Measurements from ENCODE around the gene HDGFL2. TPM values are rescaled to one million over a fixed set of nuclear protein-coding genes. Genes with fewer than 3 reads are reported as not detected.

The HDGFL2 gene
- total RNA-seq, 1 experiment from 2014 or later = 75.2 TPM

DNA sequence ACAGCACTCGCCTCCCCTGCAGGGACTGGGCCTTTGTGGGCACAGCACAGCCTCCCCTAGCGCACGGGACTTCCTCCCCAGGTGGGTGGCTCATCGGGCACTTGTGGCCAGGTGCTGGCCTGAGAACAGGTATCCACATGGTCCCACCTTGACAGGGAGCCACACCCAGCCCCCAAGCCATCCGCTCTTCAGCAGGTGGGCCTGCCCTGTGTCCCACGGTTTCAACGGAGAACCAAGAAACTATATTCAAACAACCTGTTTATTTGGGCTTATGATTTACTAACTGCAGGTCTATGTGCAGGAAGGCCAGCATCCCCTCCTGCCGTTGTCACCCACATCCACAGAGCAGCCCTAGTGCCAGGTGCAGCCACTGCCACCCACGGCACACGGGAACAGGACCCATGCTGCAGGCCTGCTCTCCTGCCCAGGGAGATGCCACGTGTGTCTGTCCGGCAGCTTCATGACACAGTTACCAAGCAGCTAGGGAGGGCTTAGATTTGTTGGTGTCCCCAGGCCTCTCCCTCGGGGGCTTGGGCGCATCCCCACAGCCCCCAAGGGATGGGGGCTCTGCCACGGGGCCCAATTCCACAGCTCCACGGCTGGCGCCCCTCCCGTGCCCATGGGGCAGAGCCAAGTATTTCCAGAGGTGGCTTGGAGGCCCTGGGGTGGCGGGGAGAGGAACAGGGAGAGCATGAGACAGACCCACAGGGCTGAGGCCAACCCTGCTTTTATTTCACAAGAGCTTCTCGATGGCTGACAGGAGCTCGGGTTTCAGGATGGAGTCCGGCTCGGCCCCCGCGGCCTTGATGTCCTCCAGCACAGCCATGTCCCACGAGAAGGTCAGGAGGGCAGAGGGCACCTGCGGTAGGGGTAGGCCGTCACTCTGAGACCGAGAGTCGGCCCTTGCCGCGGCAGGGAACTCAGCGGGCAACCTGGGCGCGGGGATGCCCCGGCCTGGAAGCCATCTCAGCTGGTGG lies 27.0 kb upstream of the HDGFL2 start:
- H3K9ac ChIP-seq (ENCODE audit: low read length) = no peak overlapping the region
- no peak overlapping the region for H3K4me2 ChIP-seq (ENCODE audit: low read length)
- H3K4me3 ChIP-seq (replicated peaks in 1 of 2; ENCODE audit: low read depth in 1 of 2, low read length in 2 of 2) = no peak overlapping the region
- no peaks in the 10 kb centered on the region for H3K4me1 ChIP-seq (ENCODE audit: control insufficient read depth in 1 of 2, insufficient read depth in 2 of 2, low read length in 2 of 2)
- TF ChIP-seq CEBPB (IDR thresholded peaks at IDR 0.05; ENCODE audit: low read depth) = no peak
- TF ChIP-seq, protein P1, sequence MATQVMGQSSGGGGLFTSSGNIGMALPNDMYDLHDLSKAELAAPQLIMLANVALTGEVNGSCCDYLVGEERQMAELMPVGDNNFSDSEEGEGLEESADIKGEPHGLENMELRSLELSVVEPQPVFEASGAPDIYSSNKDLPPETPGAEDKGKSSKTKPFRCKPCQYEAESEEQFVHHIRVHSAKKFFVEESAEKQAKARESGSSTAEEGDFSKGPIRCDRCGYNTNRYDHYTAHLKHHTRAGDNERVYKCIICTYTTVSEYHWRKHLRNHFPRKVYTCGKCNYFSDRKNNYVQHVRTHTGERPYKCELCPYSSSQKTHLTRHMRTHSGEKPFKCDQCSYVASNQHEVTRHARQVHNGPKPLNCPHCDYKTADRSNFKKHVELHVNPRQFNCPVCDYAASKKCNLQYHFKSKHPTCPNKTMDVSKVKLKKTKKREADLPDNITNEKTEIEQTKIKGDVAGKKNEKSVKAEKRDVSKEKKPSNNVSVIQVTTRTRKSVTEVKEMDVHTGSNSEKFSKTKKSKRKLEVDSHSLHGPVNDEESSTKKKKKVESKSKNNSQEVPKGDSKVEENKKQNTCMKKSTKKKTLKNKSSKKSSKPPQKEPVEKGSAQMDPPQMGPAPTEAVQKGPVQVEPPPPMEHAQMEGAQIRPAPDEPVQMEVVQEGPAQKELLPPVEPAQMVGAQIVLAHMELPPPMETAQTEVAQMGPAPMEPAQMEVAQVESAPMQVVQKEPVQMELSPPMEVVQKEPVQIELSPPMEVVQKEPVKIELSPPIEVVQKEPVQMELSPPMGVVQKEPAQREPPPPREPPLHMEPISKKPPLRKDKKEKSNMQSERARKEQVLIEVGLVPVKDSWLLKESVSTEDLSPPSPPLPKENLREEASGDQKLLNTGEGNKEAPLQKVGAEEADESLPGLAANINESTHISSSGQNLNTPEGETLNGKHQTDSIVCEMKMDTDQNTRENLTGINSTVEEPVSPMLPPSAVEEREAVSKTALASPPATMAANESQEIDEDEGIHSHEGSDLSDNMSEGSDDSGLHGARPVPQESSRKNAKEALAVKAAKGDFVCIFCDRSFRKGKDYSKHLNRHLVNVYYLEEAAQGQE (IDR thresholded peaks at IDR 0.05; ENCODE audit: low read depth) = no peak
- TF ChIP-seq FOSL1 (IDR thresholded peaks at IDR 0.05; ENCODE audit: low read depth) = no peak
- no peak for TF ChIP-seq JUND (IDR thresholded peaks at IDR 0.05)
- TF ChIP-seq ZFX (IDR thresholded peaks at IDR 0.05) = no peak
- TF ChIP-seq, protein P2, sequence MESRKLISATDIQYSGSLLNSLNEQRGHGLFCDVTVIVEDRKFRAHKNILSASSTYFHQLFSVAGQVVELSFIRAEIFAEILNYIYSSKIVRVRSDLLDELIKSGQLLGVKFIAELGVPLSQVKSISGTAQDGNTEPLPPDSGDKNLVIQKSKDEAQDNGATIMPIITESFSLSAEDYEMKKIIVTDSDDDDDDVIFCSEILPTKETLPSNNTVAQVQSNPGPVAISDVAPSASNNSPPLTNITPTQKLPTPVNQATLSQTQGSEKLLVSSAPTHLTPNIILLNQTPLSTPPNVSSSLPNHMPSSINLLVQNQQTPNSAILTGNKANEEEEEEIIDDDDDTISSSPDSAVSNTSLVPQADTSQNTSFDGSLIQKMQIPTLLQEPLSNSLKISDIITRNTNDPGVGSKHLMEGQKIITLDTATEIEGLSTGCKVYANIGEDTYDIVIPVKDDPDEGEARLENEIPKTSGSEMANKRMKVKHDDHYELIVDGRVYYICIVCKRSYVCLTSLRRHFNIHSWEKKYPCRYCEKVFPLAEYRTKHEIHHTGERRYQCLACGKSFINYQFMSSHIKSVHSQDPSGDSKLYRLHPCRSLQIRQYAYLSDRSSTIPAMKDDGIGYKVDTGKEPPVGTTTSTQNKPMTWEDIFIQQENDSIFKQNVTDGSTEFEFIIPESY (IDR thresholded peaks at IDR 0.05; ENCODE audit: extremely low read depth, insufficient replicate concordance, low read length) = no peak
- no peak for TF ChIP-seq ZNF274 (IDR thresholded peaks at IDR 0.05; ENCODE audit: low read depth, low read length)
- TF ChIP-seq POLR2A (IDR thresholded peaks at IDR 0.05; ENCODE audit: borderline replicate concordance, extremely low read depth, insufficient read depth, insufficient read length) = no peak
- no peak for TF ChIP-seq TCF7L2 (IDR thresholded peaks at IDR 0.05; ENCODE audit: borderline replicate concordance, extremely low read depth, insufficient read depth, insufficient read length)
- TF ChIP-seq ELF1 (IDR thresholded peaks at IDR 0.05; ENCODE audit: borderline replicate concordance, low read depth) = no peak
- TF ChIP-seq EZH2 (IDR thresholded peaks at IDR 0.05) = no peak
- no peak for TF ChIP-seq POLR2AphosphoS5 (IDR thresholded peaks at IDR 0.05; ENCODE audit: low read depth, low read length)
- TF ChIP-seq EGR1 (IDR thresholded peaks at IDR 0.05; ENCODE audit: low read depth) = no peak
- TF ChIP-seq, protein P3, sequence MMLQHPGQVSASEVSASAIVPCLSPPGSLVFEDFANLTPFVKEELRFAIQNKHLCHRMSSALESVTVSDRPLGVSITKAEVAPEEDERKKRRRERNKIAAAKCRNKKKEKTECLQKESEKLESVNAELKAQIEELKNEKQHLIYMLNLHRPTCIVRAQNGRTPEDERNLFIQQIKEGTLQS (IDR thresholded peaks at IDR 0.05) = no peak
- no peak for TF ChIP-seq RAD21 (IDR thresholded peaks at IDR 0.05; ENCODE audit: low read depth)
- no peak for TF ChIP-seq SRF (IDR thresholded peaks at IDR 0.05; ENCODE audit: low read depth)
- TF ChIP-seq YY1 (IDR thresholded peaks at IDR 0.05; ENCODE audit: extremely low read depth, insufficient replicate concordance, low read depth, low read length) = no peak
- TF ChIP-seq SIN3A (IDR thresholded peaks at IDR 0.05; ENCODE audit: low read depth) = no peak
- TF ChIP-seq, protein P4, sequence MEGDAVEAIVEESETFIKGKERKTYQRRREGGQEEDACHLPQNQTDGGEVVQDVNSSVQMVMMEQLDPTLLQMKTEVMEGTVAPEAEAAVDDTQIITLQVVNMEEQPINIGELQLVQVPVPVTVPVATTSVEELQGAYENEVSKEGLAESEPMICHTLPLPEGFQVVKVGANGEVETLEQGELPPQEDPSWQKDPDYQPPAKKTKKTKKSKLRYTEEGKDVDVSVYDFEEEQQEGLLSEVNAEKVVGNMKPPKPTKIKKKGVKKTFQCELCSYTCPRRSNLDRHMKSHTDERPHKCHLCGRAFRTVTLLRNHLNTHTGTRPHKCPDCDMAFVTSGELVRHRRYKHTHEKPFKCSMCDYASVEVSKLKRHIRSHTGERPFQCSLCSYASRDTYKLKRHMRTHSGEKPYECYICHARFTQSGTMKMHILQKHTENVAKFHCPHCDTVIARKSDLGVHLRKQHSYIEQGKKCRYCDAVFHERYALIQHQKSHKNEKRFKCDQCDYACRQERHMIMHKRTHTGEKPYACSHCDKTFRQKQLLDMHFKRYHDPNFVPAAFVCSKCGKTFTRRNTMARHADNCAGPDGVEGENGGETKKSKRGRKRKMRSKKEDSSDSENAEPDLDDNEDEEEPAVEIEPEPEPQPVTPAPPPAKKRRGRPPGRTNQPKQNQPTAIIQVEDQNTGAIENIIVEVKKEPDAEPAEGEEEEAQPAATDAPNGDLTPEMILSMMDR (IDR thresholded peaks at IDR 0.05 in 2 of 3, conservative IDR thresholded peaks at IDR 0.05 in 1 of 3; ENCODE audit: borderline replicate concordance in 1 of 3, insufficient read depth in 1 of 3, low read depth in 2 of 3, low read length in 2 of 3) = no peak
- DNase-seq (ENCODE audit: low read depth, low spot score) (no peak), ATAC-seq (0 out of 2 replicates have a peak, but pooled peaks have one; percentile 8)
- no peaks in the 10 kb centered on the region for H3K9me3 ChIP-seq (ENCODE audit: control insufficient read depth in 1 of 2, insufficient read depth in 1 of 2, low read depth in 1 of 2, low read length in 2 of 2)
- TSS peak; percentile 74 for BruUV-seq (replicated peaks)
- intact Hi-C loops (cut with micrococcal nuclease) = no loop called here
- H4K20me1 ChIP-seq (ENCODE audit: insufficient read depth) = no peaks in the 10 kb centered on the region
- H3K9me2 ChIP-seq (ENCODE audit: insufficient read depth) = no peaks in the 10 kb centered on the region
- ChIA-PET RAD21 (ENCODE audit: low non-redundant PET in 1 of 2, low total read pairs in 2 of 2, uncharacterized antibody in 2 of 2, unreplicated experiment in 2 of 2) (no interaction called here), POLR2A (no interaction called here), CTCF (no interaction called here)
- no peaks in the 10 kb centered on the region for H3K27me3 ChIP-seq (ENCODE audit: insufficient read depth, low read length)
- peaks cover 6 to 22% of the 10 kb centered on the region in 2 experiments for H3K36me3 ChIP-seq (ENCODE audit: control insufficient read depth in 1 of 2, insufficient read depth in 2 of 2, low read length in 2 of 2)
- H3K79me2 ChIP-seq (ENCODE audit: insufficient read depth, low read length) = 0 out of 2 replicates have a peak, but pooled peaks cover 6% of the 10 kb centered on the region
- H3K27ac ChIP-seq (ENCODE audit: low read depth, low read length) = 0 out of 2 replicates have a peak overlapping the region, but pooled peaks have one; percentile 18
- H2AFZ ChIP-seq (ENCODE audit: low read depth, low read length, poor library complexity, severe bottlenecking) = no peak overlapping the region
